Activated CD8-positive, alpha-beta memory T cell treated with anti-CD3 and anti-CD28 coated beads, Interleukin-2, amount 10 ng/mL, durations not matched to agents 7 days and 5 days (primary cell): ENCODE results near the gene SHPK. TPM values are rescaled to one million over a fixed set of nuclear protein-coding genes. Genes with fewer than 3 reads are reported as not detected.

Experiments
- ATAC-seq: fragments of 150-1000 bp; cut with Tn5 transposase; one replicate; pipeline ENCODE4 v1.10.0; 2021; ENCODE audit warnings: moderate library complexity
- CTCF ChIA-PET: fragments of 350-600 bp; sonication (Branson Sonifier 250); formaldehyde crosslinking; loops from one replicate; lab custom pipeline; 2021; ENCODE audit warnings: antibody characterized with exemption; lab: Charles Lee
- DNase-seq: peaks from one replicate; pipeline ENCODE4 v3.0.0-alpha.2; 2020
- H3K27ac Mint-ChIP-seq: one replicate; pipeline ENCODE4 v1.8.0; 2021; ENCODE audit warnings: mild to moderate bottlenecking, mixed read lengths
- H3K27me3 Mint-ChIP-seq: one replicate; pipeline ENCODE4 v1.8.0; 2021; ENCODE audit warnings: mixed read lengths
- H3K36me3 Mint-ChIP-seq: one replicate; pipeline ENCODE4 v1.8.0; 2021; ENCODE audit warnings: mild to moderate bottlenecking, mixed read lengths
- H3K4me1 Mint-ChIP-seq: one replicate; pipeline ENCODE4 v1.8.0; 2021; ENCODE audit warnings: mixed read lengths
- H3K4me3 Mint-ChIP-seq: one replicate; pipeline ENCODE4 v1.8.0; 2021; ENCODE audit warnings: mild to moderate bottlenecking, moderate library complexity, mixed read lengths
- H3K9me3 Mint-ChIP-seq: one replicate; pipeline ENCODE4 v1.8.0; 2022; ENCODE audit warnings: low read depth, mixed read lengths
- total RNA-seq, 2 experiments: library from RNA; stranded (reverse); gene quantifications; one replicate each; pipeline ENCODE4 v1.2.3, GENCODE V29; 2021

SHPK gene
- total RNA-seq, 2 experiments from 2014 or later: 13.4 to 13.9 TPM

DNA sequence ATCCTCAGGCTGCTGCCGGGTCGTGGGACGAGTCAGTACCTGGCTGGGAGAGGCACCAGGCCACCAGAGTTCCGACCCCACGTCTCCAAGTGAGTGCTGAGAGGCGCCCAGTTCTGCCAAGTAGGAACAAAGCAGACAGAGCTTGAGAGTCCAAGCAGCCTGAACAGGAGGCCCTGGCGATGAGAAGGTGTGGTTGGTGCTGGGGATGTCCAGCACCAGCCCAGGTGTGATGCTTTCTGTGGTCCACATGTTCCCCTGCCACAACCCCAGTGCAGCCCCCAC, 21.5 kb upstream of the SHPK start:
- no peaks in the 10 kb centered on the region for H3K9me3 Mint-ChIP-seq
- H3K4me3 Mint-ChIP-seq: no peak overlapping the region
- no peaks in the 10 kb centered on the region for H3K36me3 Mint-ChIP-seq
- CTCF ChIA-PET: interaction anchor here (0.6 kb wide), 1 partner anchor 12 kb away, joined by 4 read pairs; no protein-coding TSS in a partner anchor
- H3K27me3 Mint-ChIP-seq: no peaks in the 10 kb centered on the region
- DNase-seq: no peak
- ATAC-seq: no peak
- no peak overlapping the region for H3K27ac Mint-ChIP-seq
- no peaks in the 10 kb centered on the region for H3K4me1 Mint-ChIP-seq

DNA sequence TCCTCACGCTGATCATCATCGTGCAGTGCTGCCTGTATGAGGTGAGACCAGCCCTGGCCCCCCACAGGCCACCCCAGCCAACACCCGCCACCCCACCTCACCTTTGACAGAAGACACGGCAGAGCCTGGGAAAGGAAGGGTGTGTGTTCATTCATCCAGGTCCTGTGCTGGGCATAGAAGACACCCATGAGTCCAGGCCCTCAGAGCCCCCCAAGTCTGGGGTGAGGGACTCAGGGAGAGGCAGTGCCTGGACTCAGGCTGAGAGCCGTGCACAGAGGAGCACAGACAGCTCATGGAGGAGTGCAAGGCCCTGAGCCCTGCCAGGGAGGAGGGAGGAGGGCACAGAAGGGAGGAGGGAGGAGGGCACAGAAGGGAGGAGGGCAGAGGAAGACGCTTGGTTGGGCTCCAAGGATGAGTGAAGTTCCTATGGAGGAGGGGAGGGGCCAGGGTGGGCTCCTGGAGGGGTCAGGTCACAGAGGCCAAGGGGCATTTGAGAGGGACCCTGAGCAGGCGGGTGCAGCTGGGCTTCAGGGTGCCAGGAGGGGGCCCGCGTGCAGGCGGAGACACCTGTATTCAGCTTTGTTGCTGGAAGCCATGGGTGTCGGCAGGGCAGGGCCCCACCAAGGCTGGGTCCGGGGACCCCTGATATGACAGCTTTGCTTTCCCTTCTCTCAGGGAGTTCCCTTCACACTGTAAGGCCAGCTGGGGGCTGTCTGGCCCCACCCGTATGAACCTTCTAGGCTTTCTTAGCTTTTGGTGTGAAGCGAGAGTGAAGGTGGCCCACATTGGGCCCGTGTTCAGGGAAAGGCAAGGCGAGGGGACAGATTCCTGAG, 20.9 kb upstream of the SHPK start:
- no peaks in the 10 kb centered on the region for H3K27me3 Mint-ChIP-seq
- no peak overlapping the region for H3K27ac Mint-ChIP-seq
- H3K4me1 Mint-ChIP-seq: no peaks in the 10 kb centered on the region
- CTCF ChIA-PET: interaction anchor here (0.6 kb wide), 1 partner anchor 12 kb away, joined by 4 read pairs; no protein-coding TSS in a partner anchor
- no peak for DNase-seq
- H3K4me3 Mint-ChIP-seq: no peak overlapping the region
- no peak for ATAC-seq
- no peaks in the 10 kb centered on the region for H3K9me3 Mint-ChIP-seq
- no peaks in the 10 kb centered on the region for H3K36me3 Mint-ChIP-seq

DNA sequence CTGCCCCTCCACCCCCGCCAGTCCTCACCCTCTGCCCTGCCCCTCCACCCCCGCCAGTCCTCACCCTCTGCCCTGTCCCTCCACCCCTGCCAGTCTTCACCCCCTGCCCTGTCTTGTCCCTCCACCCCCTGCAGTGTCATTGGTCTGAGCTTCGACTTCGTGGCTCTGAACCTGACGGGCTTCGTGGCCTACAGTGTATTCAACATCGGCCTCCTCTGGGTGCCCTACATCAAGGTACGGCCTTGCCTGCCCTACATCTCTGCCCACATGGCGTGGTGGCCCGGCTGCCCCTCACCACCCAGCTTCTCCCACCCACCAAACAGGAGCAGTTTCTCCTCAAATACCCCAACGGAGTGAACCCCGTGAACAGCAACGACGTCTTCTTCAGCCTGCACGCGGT, 20.3 kb upstream of the SHPK start:
- CTCF ChIA-PET: no interaction called here

DNA sequence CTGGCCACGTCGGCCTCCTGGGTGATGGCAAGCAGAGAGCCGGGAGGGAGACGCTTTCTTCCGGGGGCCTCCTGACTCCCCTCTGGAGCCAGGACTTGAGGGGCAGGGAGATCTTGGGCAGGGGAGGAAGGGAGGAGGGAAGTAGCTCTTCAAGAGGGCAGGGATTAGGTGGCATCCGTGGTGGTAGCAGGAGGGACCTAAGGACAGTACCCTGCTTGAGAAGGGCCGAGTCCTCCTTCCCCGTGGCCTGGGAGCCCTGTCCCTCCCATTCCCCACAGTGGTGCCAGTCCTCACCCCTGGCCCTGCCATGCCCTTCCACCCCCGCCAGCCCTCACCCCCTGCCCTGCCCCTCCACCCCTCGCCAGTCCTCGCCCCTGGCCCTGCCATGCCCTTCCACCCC, 19.7 kb upstream of the SHPK start:
- no peak for ATAC-seq
- no peaks in the 10 kb centered on the region for H3K27me3 Mint-ChIP-seq
- no peak overlapping the region for H3K27ac Mint-ChIP-seq
- CTCF ChIA-PET: no interaction called here
- no peaks in the 10 kb centered on the region for H3K9me3 Mint-ChIP-seq
- no peaks in the 10 kb centered on the region for H3K4me1 Mint-ChIP-seq
- no peaks in the 10 kb centered on the region for H3K36me3 Mint-ChIP-seq
- DNase-seq: no peak
- H3K4me3 Mint-ChIP-seq: no peak overlapping the region

More for the DNA sequence above, 20.3 kb upstream of the SHPK start:
- H3K4me3 Mint-ChIP-seq: no peak overlapping the region
- H3K27ac Mint-ChIP-seq: no peak overlapping the region
- H3K36me3 Mint-ChIP-seq: no peaks in the 10 kb centered on the region
- H3K9me3 Mint-ChIP-seq: no peaks in the 10 kb centered on the region
- no peaks in the 10 kb centered on the region for H3K27me3 Mint-ChIP-seq
- ATAC-seq: no peak
- H3K4me1 Mint-ChIP-seq: no peaks in the 10 kb centered on the region
- DNase-seq: no peak

- Mint-ChIP-seq H3K9me3 (no peaks in the 10 kb centered on the region), H3K4me1 (peaks cover 17% of the 10 kb centered on the region), H3K27ac (no peak overlapping the region), H3K36me3 (no peaks in the 10 kb centered on the region), H3K27me3 (no peaks in the 10 kb centered on the region), H3K4me3 (no peak overlapping the region)
- DNase-seq (peak; percentile 57), ATAC-seq (peak; percentile 61)
- CTCF ChIA-PET: interaction anchor here (0.8 to 4.3 kb wide), 4 partner anchors 10 to 599 kb away, joined by 3 to 19 read pairs (median 5); partner anchors contain the start of genes CTNS and SHPK
Observed at GRCh38 chr17:3647769-3648555, 11.9 kb upstream of the SHPK start.

- no peak overlapping the region for H3K27ac Mint-ChIP-seq
- no peaks in the 10 kb centered on the region for H3K36me3 Mint-ChIP-seq
- no peak overlapping the region for H3K4me3 Mint-ChIP-seq
- CTCF ChIA-PET: interaction anchor here (1.6 to 4.3 kb wide), 2 partner anchors 11 to 45 kb away, joined by 6 to 19 read pairs; partner anchors contain the start of genes CTNS and SHPK
- DNase-seq (no peak), ATAC-seq (no peak)
- no peaks in the 10 kb centered on the region for H3K27me3 Mint-ChIP-seq
- peaks cover 20% of the 10 kb centered on the region for H3K4me1 Mint-ChIP-seq
- no peaks in the 10 kb centered on the region for H3K9me3 Mint-ChIP-seq
Observed at GRCh38 chr17:3647251-3647650, 11.2 kb upstream of the SHPK start.

DNA sequence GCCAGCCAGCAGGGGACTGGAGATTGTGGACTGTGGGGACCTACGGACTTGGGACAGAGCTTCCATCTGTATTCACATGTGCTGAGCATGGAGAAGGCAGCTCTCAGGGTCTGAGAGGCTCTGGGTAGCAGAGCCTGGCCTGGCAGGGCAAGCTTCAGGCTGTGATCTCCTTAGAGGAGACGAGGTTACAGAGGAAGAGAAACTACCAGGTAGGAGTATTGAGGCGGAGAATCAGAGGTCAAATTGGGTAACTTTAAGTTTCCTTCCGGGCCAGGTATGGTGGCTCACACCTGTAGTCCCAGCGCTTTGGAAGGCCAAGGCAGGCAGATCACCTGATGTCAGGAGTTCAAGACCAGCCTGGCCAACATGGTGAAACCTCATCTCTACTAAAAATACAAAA, 9.3 kb upstream of the SHPK start:
- H3K9me3 Mint-ChIP-seq: no peaks in the 10 kb centered on the region
- CTCF ChIA-PET: interaction anchor here (0.6 to 1.3 kb wide), 4 partner anchors 9 to 52 kb away, joined by 3 to 4 read pairs (median 3); partner anchors contain the start of gene SHPK
- H3K4me1 Mint-ChIP-seq: peaks cover 34% of the 10 kb centered on the region
- no peak for ATAC-seq
- H3K36me3 Mint-ChIP-seq: peaks cover 3% of the 10 kb centered on the region
- DNase-seq: no peak
- no peak overlapping the region for H3K27ac Mint-ChIP-seq
- H3K27me3 Mint-ChIP-seq: no peaks in the 10 kb centered on the region
- H3K4me3 Mint-ChIP-seq: no peak overlapping the region

GRCh38 chr17:3643889-3644349, 7.9 kb upstream of the SHPK start:
- CTCF ChIA-PET: interaction anchor here (0.6 to 2.0 kb wide), 3 partner anchors 8 to 1222 kb away, joined by 3 to 5 read pairs (median 4); partner anchors contain the start of gene SHPK
- DNase-seq: no peak

DNA sequence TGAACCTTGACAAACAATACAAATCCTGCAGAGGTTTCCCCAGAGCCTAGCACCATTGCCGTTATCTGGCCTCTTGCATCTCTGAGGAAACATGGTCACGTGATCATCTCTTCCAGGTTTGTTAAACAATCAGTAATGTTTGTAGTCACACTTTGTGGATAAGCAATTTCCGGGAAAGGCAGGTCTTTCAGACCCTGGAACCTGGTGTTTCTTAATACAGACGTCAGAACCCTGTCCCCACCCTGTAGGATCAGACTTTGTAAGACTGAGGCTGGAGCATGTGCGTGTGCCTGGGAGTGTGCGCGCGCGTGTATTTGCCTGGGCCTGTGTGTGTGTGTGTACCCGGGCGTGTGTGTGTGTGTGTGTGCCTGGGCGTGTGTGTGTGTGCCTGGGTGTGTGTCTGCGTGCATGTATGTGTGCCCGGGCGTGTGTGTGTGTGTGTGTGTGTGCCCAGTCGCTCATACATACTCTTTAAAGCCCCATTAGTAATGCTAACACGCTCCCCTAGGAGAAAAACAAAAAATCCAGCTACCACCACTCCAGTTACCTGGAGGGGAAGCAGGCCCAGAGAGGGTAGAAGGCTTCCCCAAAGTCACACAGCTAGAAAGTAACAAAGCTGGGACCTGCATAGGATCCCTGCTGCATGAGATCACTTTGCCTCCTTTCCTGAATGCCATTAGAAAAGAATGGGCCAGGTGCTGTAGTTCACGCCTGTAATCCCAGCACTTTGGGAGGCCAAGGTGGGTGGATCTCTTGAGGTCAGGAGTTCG, 5.9 kb upstream of the SHPK start:
- no peaks in the 10 kb centered on the region for H3K9me3 Mint-ChIP-seq
- H3K4me1 Mint-ChIP-seq: peaks cover 61% of the 10 kb centered on the region
- CTCF ChIA-PET: interaction anchor here (1.2 kb wide), 1 partner anchor 25 kb away, joined by 3 read pairs; no protein-coding TSS in a partner anchor
- no peak overlapping the region for H3K27ac Mint-ChIP-seq
- DNase-seq (no peak), ATAC-seq (no peak)
- no peaks in the 10 kb centered on the region for H3K27me3 Mint-ChIP-seq
- H3K4me3 Mint-ChIP-seq: no peak overlapping the region
- H3K36me3 Mint-ChIP-seq: peaks cover 3% of the 10 kb centered on the region

More at GRCh38 chr17:3643889-3644349, 7.9 kb upstream of the SHPK start:
- H3K36me3 Mint-ChIP-seq: peaks cover 3% of the 10 kb centered on the region
- no peak overlapping the region for H3K4me3 Mint-ChIP-seq
- H3K9me3 Mint-ChIP-seq: no peaks in the 10 kb centered on the region
- no peaks in the 10 kb centered on the region for H3K27me3 Mint-ChIP-seq
- peak overlapping the region; percentile 4 for H3K27ac Mint-ChIP-seq
- H3K4me1 Mint-ChIP-seq: peaks cover 47% of the 10 kb centered on the region
- no peak for ATAC-seq

GRCh38 chr17:3641014-3641413, 5.0 kb upstream of the SHPK start:
- H3K4me1 Mint-ChIP-seq: peaks cover 62% of the 10 kb centered on the region
- H3K27ac Mint-ChIP-seq: no peak overlapping the region
- DNase-seq (no peak), ATAC-seq (no peak)
- H3K36me3 Mint-ChIP-seq: peaks cover 3% of the 10 kb centered on the region
- no peak overlapping the region for H3K4me3 Mint-ChIP-seq
- CTCF ChIA-PET: interaction anchor here (1.2 to 1.4 kb wide), 3 partner anchors 26 to 593 kb away, joined by 3 to 5 read pairs (median 4); no protein-coding TSS in a partner anchor
- H3K9me3 Mint-ChIP-seq: no peaks in the 10 kb centered on the region
- no peaks in the 10 kb centered on the region for H3K27me3 Mint-ChIP-seq

DNA sequence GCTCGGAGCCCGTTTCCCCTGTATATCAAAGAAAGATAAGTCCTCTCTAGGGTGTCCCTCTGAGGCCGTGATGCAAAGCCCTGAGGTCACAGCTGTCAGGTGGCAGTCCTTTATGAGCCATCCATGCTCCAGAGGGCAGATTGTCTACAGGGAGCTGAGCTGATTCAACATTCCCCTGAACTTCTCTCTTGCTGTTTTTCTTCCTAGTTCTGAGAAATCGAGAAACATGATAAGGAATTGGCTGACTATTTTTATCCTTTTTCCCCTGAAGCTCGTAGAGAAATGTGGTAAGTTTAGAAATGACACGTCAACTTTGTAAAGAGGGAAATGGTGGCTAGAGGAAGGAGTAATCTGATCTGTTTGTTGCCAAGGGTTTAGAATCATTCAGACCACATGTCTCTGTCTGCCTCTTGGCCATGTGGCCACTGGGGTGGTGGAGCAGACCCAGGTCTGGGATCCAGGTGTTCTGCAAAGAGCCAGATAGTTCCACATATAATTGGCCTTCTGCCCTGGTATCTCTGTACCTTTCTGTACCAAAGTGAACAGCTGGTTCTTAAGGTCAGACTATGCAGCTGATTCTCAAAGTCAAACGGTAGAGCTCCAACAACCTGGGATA, 4.0 kb upstream of the SHPK start:
- Mint-ChIP-seq H3K4me3 (peak overlapping the region; percentile 13), H3K27me3 (no peaks in the 10 kb centered on the region), H3K4me1 (peaks cover 62% of the 10 kb centered on the region), H3K9me3 (no peaks in the 10 kb centered on the region), H3K36me3 (peaks cover 3% of the 10 kb centered on the region), H3K27ac (peak overlapping the region; percentile 88)
- DNase-seq (peak; percentile 65), ATAC-seq (no peak)
- CTCF ChIA-PET: interaction anchor here (0.7 to 1.4 kb wide), 5 partner anchors 11 to 592 kb away, joined by 3 to 5 read pairs (median 3); no protein-coding TSS in a partner anchor

GRCh38 chr17:3636908-3637373, 891 bp upstream of the SHPK start:
- Mint-ChIP-seq H3K27me3 (no peaks in the 10 kb centered on the region), H3K9me3 (no peaks in the 10 kb centered on the region), H3K27ac (no peak overlapping the region), H3K36me3 (peaks cover 9% of the 10 kb centered on the region), H3K4me1 (peaks cover 50% of the 10 kb centered on the region), H3K4me3 (peak overlapping the region; percentile 91)
- DNase-seq (peak; percentile 47), ATAC-seq (no peak)
- CTCF ChIA-PET: interaction anchor here (0.8 to 1.7 kb wide), 7 partner anchors 10 to 91 kb away, joined by 3 to 7 read pairs (median 3); no protein-coding TSS in a partner anchor
